GM12874 (cell line): ENCODE data around the gene TC2N.

ENCODE experiments used
- TF ChIP-seq, protein P1 (sequence below): IDR thresholded peaks from 2 replicates; pipeline ENCODE4 v1.5.1; 2011; ENCODE audit warnings: low read depth, mild to moderate bottlenecking, control low read depth, low read length, moderate library complexity; ENCODE audit not compliant: insufficient read depth

TC2N gene

DNA sequence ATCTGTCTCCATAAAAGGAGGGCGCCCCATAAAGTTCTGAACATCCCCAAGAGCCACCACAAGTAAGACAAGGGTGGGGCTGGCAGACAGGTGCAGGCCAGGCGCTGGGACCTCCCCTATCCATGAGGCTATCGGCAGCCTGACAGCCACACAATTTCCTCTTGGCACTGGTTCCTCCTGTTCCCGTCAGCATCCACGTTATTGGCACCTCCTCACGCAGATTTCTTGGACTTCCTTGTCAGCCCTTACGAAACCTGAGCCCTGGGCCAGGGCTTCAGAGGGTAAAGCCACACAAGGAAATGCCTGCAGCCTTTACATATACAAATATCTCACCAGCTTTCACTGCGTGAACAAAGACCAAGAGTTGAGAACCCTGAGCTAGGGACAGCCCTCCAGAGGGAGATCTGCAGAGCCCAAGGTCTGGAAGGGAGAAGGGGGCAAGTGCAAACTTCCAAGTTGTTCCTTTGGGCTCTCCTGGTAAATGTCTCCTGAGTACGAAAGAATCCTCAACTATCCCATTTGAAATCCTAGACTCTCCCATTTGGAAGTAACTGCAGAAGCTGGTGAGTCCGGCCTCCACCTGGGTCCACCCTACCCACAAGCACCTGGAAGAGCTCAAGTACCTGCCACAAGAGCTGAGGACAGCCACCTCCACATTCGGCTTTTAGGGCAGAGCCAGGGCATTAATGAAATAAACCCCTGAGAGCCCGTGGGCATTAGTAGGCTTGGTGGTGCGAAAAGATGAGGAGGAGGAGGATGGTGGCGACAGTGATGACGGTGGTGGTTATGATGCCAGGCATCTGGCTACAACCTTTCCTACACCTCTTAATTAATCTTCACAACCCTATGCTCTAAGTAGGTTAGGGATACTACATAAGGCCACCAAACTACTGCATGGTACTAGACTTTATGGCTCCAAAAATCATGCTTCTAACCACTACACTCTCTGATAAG, 5.5 kb upstream of the TC2N start:
- TF ChIP-seq, protein P1, sequence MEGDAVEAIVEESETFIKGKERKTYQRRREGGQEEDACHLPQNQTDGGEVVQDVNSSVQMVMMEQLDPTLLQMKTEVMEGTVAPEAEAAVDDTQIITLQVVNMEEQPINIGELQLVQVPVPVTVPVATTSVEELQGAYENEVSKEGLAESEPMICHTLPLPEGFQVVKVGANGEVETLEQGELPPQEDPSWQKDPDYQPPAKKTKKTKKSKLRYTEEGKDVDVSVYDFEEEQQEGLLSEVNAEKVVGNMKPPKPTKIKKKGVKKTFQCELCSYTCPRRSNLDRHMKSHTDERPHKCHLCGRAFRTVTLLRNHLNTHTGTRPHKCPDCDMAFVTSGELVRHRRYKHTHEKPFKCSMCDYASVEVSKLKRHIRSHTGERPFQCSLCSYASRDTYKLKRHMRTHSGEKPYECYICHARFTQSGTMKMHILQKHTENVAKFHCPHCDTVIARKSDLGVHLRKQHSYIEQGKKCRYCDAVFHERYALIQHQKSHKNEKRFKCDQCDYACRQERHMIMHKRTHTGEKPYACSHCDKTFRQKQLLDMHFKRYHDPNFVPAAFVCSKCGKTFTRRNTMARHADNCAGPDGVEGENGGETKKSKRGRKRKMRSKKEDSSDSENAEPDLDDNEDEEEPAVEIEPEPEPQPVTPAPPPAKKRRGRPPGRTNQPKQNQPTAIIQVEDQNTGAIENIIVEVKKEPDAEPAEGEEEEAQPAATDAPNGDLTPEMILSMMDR: no peak

- TF ChIP-seq, protein P1: no peak
Observed at GRCh38 chr14:91872011-91872501, 4.7 kb upstream of the TC2N start.

DNA sequence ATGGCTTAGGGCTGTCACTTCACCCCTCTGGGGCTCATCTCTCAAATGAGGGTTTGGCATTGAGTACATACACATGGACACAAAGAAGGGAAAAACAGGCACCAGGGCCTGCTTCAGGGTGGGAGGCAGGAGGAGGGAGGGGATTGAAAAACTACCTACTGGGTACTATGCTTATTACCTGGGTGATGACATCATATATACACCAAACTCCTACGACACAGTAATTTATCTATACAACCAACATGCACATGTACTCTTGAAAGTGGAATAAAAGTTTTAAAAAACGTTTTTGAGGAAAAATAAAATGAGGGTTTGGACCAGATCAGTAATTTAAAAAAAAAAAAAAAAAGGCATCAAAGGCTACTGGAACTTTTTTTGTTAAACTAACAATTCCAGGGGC, 3.6 kb upstream of the TC2N start:
- TF ChIP-seq, protein P1: no peak

DNA sequence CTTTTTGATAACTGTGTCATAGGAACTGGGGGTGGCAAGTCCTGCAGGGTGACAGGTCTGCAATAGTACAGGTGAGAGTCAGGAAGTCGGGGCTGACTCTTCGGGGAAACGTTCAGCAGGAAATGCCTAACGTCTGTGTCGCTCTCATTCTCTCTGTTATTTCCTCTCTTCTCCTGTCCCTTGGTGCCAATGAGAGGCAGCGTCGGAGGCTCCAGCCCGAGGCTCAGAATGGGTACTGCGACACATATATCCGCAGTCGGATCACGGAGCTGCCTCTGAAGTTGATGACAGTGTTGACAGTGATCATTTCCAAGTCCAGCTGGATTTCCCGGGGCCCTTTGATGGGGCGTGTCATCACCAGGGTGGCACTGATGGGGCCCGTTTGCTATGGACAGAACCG, 2.7 kb upstream of the TC2N start:
- TF ChIP-seq, protein P1: no peak

- TF ChIP-seq, protein P1: no peak
Observed at GRCh38 chr14:91869556-91869955, 2.2 kb upstream of the TC2N start.

DNA sequence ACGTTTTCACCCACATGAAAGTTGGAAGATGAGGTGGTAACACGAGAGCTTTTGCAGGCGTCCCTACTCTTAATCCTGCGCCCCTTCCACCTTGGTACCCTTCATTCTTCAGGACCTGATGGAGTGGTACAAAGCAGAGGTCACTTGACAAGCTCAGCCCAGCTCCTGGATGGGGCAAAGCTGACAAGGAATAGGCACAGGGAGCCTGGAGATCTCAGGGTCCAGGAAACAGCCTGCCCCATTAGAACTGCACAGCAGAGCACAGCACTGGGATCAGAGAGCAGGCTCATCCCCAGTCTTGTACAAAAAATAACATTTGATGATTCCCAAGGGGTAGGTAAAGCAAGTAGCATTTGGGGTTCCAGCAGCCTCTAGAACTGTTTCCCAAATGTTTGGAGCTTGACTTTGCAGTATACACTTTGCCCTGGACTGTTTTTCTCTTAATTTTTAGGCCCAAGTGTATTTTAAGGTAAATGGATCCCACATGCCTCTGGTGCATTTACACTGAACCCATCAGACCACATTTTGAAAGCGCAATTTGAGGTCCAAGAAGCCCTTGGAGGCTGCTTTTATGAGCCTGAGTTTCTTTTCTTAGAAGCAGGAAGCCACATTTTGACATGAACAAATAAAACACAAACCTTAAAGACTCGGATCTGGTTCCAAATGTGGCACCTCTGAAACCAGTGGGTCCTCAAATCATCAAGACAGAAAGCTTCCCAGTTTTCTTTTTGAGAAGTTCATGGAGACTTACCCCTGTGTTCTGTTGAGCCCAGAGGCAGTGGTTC, 633 bp downstream of the TC2N start:
- TF ChIP-seq, protein P1: no peak

DNA sequence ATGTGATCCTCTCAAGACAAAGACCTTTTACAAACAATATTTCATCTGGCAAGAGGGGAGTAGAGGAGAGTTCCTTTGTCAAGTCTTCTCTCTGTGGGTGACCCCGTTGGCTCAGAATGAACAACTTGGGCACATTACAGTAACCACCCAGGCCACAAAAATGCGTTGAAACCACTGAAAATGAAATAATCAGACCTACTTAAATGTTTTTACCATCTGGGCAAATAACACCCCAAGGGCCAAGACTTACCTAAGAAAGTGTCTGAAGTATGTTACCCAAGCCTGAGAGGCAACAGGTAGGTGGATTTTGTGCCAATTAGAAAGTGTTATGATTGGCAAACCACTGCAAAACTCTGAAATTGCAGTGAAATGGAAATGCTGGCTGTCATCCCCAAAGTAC, 1.3 kb downstream of the TC2N start:
- TF ChIP-seq, protein P1: no peak
